Tibial artery (tissue), 4 donors: ENCODE data around the gene BTNL3.
A peak's percentile ranks its signal among the peaks of the same experiment; 100 is the strongest.

Experiments used
- DNase-seq, 2 donors: peaks; one replicate each; pipeline ENCODE4 v3.0.0-alpha.2; 2019
- H3K27ac ChIP-seq, 2 donors: fragments of 200-600 bp; sonication (generic) in 1 of 2; 1 replicate in 1 of 2; 2 replicates in 1 of 2; pipeline ENCODE4 v1.5.1; 2018 to 2019; ENCODE audit warnings: mild to moderate bottlenecking in 1 of 2
- H3K27me3 ChIP-seq, 2 donors: fragments of 200-600 bp; sonication (generic) in 1 of 2; one replicate each; pipeline versions ENCODE4 v1.5.1 to v1.6.0; 2016 to 2019
- H3K36me3 ChIP-seq, 3 donors: fragments of 200-600 bp; sonication (generic) in 2 of 3; one replicate each; pipeline ENCODE4 v1.5.1; 2016 to 2019; ENCODE audit warnings: mild to moderate bottlenecking in 2 of 3
- H3K4me1 ChIP-seq, 4 donors: fragments of 200-600 bp; sonication (generic) in 2 of 4; 1 replicate in 3 of 4; 2 replicates in 1 of 4; pipeline ENCODE4 v1.5.1; 2016 to 2019
- H3K4me3 ChIP-seq, 2 donors: fragments of 200-600 bp; sonication (generic) in 1 of 2; 1 replicate in 1 of 2; 2 replicates in 1 of 2; pipeline ENCODE4 v1.5.1; 2018 to 2019; ENCODE audit warnings: mild to moderate bottlenecking in 2 of 2
- H3K9me3 ChIP-seq, 3 donors: fragments of 200-600 bp; sonication (generic) in 1 of 3; one replicate each; pipeline ENCODE4 v1.5.1; 2016 to 2019
- CTCF ChIP-seq, 2 experiments: fragments of 200-600 bp in 1 of 2; fragments of 450-650 bp in 1 of 2; IDR thresholded peaks; one replicate each; pipeline ENCODE4 v1.5.1; 2017 to 2019; ENCODE audit warnings: antibody characterized with exemption in 2 of 2, mild to moderate bottlenecking in 1 of 2, moderate library complexity in 1 of 2
- intact Hi-C: fragments of 100-400 bp; cut with DNase I; formaldehyde crosslinking; loops from one replicate; pipeline ENCODE4 v1.15.0; 2023; ENCODE audit warnings: low total_unique reads

Gene BTNL3

GRCh38 chr5:181037365-181037861, 48.8 kb downstream of the BTNL3 start:
- Histone ChIP-seq H3K9me3 (no peaks in the 10 kb centered on the region), H3K4me1 (no peaks in the 10 kb centered on the region), H3K4me3 (no peak overlapping the region), H3K36me3 (no peaks in the 10 kb centered on the region), H3K27ac (no peak overlapping the region), H3K27me3 (peaks cover 0 to 18% of the 10 kb centered on the region in 2 donors)
- no peak for TF ChIP-seq CTCF (IDR thresholded peaks at IDR 0.05)
- no peak for DNase-seq
- intact Hi-C loops = no loop called here

GRCh38 chr5:181039471-181039870, 50.8 kb downstream of the BTNL3 start:
- H3K9me3 ChIP-seq = no peaks in the 10 kb centered on the region
- no peak overlapping the region for H3K27ac ChIP-seq
- peaks cover 0 to 32% of the 10 kb centered on the region in 2 donors for H3K27me3 ChIP-seq
- intact Hi-C loops = no loop called here
- no peak for TF ChIP-seq CTCF (IDR thresholded peaks at IDR 0.05)
- no peak overlapping the region for H3K4me3 ChIP-seq
- no peak for DNase-seq
- H3K4me1 ChIP-seq = no peaks in the 10 kb centered on the region
- H3K36me3 ChIP-seq = no peaks in the 10 kb centered on the region

GRCh38 chr5:181039931-181040630, 51.4 kb downstream of the BTNL3 start, which contains the start of gene BTNL9:
Gene BTNL9 (plus strand): TSS chr5:181040266. CDS start chr5:181045490, 5,224 bp downstream.
- intact Hi-C loops = no loop called here
- Histone ChIP-seq H3K36me3 (no peaks in the 10 kb centered on the region), H3K27ac (no peak within 1 kb of the TSS), H3K4me1 (no peaks in the 10 kb centered on the region), H3K9me3 (no peaks in the 10 kb centered on the region), H3K4me3 (peak within 1 kb of the TSS in 1 of 2 donors; percentile 10), H3K27me3 (peaks cover 0 to 32% of the 10 kb centered on the region in 2 donors)
- no peak for TF ChIP-seq CTCF (IDR thresholded peaks at IDR 0.05)
- no peak for DNase-seq

- H3K9me3 ChIP-seq = no peaks in the 10 kb centered on the region
- peak overlapping the region in 1 of 2 donors; percentile 10 for H3K4me3 ChIP-seq
- intact Hi-C loops = no loop called here
- peaks cover 0 to 32% of the 10 kb centered on the region in 2 donors for H3K27me3 ChIP-seq
- no peak for TF ChIP-seq CTCF (IDR thresholded peaks at IDR 0.05)
- no peaks in the 10 kb centered on the region for H3K4me1 ChIP-seq
- H3K36me3 ChIP-seq = no peaks in the 10 kb centered on the region
- H3K27ac ChIP-seq = no peak overlapping the region
- DNase-seq = no peak
Measured at GRCh38 chr5:181040631-181040945, 51.9 kb downstream of the BTNL3 start.

- Histone ChIP-seq H3K27me3 (peaks cover 0 to 31% of the 10 kb centered on the region in 2 donors), H3K4me1 (no peaks in the 10 kb centered on the region), H3K36me3 (no peaks in the 10 kb centered on the region), H3K4me3 (peak overlapping the region in 1 of 2 donors; percentile 4), H3K27ac (no peak overlapping the region), H3K9me3 (no peaks in the 10 kb centered on the region)
- no peak for DNase-seq
- intact Hi-C loops = no loop called here
- no peak for TF ChIP-seq CTCF (IDR thresholded peaks at IDR 0.05)
Measured at GRCh38 chr5:181041043-181041442, 52.4 kb downstream of the BTNL3 start.
